HG03442 (cell line): ENCODE results near the gene ARHGAP8.
"Not testable (repeated sequence)": the region's sequence is repeated elsewhere in the genome, so short reads cannot be mapped to it uniquely, and the experiment has no call there.

Source experiments
- ATAC-seq: cut with Tn5 transposase; IDR thresholded peaks from one replicate; pipeline ENCODE4 v1.9.1; 2021; ENCODE audit warnings: mild to moderate bottlenecking, moderate library complexity; ENCODE audit not compliant: unreplicated experiment

ARHGAP8 gene

DNA sequence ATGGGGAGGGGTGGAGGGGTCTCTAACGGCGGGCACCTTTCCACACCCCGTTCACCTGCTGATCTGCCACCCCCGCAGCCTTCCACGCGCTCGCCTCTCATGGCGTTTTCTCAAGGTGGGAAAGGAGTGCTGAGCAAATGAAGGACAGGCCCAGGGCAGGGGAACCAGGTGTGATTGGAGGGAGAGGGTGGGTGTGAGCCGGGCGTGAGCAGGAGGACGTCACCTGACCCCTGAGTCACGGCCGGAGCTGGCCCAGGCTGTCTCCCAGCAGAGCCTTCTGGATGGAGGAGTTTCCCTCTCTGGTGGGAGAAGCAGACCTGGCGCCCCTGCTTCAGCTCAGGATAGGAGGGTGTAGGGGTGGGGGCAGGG lies 14.0 kb upstream of the ARHGAP8 start:
- ATAC-seq: no peak

DNA sequence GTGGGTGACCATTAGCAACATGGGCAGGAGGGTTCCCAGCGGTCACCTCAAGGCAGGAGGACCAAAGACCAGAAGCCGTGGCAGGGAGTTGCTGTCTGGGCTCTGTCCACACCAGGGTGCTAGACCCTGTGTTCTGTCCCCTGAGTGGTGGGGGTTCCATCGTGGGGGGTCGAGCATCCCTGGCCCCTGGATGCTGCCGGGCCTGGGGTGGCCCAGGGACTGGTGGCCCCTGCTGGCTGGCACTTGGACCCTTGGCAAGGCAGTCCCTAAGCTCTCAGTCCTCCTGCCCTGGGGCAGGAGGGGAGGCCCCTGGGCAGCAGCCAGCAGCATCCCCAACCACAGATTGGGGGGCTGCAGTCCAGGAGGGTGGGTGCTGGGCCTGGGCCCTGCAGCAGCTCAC lies 13.4 kb upstream of the ARHGAP8 start:
- no peak for ATAC-seq

DNA sequence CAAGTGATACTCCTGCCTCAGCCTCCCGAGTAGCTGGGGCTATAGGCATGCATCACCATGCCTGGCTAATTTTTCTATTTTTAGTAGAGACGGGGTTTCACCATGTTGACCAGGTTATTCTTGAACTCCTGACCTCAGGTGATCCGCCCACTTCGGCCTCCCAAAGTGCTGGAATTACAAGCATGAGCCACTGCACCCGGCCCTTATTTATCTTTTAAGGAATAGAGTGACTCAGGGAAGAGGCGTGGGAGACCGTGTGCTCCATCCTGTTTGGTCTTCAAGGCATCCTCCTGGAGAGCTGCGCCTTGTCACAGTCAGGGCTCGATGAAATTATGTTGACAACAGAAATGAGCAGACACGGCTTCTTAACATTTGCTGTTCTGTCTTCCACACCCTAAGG lies 12.7 kb upstream of the ARHGAP8 start:
- not testable (repeated sequence) for ATAC-seq

DNA sequence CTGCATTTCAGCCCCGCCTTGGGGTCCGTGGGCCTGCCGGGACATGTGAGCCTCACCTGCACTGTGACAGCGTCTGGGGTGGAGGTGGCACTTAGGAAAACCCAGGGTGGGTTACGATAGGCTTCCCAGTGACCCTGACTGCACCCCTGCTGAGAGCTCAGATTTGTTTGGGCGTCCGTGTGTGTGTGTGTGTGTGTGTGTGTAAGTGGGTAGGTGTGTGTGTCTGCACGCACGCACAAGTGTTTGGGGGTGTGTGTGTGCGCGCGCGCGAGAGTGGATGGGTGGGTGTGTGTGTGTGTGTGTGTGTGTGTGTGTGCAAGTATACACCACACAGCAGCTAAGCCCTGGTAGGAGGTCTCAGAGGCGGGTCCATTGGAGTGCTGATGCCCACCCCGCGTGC lies 12.1 kb upstream of the ARHGAP8 start:
- ATAC-seq: no peak

DNA sequence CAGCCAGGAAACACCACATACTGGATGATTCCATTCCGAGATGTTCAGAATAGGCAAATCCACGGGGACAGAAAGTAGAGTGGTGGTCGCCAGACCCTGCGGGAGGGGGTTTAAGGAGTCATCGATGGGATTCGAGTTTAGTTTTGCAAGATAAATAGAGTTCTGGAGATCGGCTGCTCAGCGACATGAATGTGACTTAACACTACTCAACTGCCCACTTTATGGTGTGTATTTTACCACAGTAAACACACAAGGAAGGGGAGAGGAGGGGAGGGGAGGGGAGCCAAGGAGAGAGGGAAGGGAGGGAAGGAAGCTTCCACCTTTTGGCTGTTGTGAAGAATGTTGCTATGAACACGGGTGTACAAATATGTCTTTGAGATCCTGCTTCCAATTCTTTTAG lies 10.4 kb upstream of the ARHGAP8 start:
- ATAC-seq: no peak

DNA sequence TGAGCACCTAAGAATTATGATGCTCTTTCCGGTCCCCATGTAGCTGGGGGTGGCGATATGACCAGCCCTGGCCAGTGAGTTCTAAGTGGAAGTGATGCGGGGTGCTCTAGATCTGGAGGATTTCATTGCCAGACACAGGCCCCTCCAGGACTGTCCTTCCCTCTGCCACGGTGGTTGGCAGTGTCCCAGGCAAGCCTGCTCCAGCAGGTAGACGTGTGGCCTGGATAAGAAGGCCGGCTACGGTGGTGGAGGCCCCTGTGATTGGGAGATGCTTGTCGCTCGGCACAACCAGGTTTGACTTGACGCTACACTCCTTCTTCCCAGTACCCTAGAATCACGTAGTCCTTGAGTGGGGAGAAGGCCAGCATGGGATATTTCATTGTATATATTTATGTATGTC lies 9.1 kb upstream of the ARHGAP8 start:
- no peak for ATAC-seq

DNA sequence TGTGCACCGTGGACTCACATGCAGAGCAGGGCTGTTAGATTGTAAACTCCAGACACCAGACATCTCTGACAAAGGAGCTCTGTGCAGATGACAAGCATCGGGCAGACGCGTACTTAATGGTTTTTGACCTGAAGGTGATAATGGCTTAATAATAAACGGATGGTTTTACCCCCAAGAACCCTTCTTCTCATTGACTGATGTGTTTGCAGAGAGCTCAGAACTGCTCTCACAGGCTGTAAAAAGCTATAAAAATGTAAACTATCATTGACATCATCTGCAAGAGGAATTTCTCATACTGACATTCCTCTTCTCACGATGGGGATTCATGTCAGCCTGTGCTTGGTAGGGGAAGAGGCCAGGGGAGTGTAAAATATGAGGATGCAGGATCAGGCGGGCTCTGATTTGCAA lies 8.6 kb upstream of the ARHGAP8 start:
- ATAC-seq: no peak

DNA sequence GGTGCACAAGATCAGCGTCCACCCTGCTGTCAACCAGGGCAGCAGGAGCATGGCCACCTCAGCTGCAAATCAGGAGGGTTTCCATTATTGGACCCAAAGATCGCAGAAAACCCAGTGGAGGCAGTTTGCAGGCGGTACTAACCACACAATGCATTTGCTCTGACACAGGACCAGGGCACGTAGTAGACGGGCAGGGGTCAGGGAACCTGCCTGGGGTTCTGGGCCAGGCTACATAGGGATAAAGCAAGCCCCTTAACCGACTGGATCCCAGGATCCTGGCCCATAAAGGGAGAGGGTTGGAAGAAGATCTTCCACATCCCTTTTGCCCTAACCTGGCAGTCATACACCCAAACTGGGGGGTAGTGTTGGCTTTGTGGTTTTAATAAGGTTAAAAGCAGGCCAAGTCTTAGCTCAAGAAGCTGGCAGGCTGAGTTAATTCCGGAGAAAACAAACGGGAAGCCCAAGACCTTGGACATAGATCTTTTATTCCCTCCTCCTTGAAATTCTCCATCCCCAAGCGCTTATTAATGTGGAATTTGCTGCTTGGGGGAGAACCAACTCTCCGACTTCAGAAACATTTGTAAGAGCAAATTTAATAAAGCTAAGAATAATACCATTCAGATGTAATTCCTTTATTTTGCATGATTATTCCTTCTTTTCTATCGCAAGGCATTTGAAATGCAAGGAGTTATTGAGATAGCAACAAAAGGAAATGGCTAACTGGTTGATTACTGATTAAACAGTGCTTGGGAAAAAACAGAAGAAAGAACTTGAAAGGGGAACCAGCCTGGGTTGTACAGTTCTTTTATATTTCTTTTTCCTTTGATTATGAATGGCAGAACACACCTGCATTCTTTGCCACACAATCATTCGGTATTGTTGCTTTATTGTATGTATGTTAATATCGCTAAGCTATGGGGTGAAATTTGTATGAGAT lies 6.3 kb upstream of the ARHGAP8 start:
- no peak for ATAC-seq

DNA sequence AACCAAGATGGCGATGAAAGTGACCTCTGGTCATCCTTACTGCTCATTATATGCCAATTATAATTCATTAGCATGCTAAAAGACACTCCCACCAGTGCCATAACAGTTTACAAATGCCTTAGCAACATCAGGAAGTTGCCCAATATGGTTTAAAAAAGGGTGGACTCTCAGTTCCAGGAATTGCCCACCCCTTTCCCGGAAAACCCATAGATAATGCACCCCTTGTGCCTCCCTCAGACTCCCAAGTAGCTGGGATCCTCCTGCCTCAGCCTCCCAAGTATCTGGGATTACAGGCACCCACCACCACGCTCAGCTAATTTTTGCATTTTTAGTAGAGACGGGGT lies 4.6 kb upstream of the ARHGAP8 start:
- ATAC-seq: not testable (repeated sequence)

DNA sequence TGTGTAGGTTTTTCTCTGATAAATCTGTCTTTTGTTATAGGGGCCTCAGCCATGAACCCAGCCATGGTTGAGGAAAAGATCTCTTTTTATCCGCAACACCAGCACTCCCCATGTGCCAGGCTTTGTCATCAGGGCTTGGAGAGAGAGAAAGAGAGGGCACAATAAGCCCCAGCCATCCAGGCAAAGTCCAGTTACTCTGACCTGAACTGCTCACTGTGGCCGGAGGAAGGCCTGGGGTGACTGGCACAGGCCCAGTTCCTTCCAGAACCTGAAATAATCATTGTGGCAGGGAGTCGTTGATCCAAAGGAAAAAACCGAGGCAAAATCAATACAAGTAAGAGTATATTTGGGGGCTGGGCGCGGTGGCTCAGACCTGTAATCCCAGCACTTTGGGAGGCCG lies 3.9 kb upstream of the ARHGAP8 start:
- no peak for ATAC-seq

DNA sequence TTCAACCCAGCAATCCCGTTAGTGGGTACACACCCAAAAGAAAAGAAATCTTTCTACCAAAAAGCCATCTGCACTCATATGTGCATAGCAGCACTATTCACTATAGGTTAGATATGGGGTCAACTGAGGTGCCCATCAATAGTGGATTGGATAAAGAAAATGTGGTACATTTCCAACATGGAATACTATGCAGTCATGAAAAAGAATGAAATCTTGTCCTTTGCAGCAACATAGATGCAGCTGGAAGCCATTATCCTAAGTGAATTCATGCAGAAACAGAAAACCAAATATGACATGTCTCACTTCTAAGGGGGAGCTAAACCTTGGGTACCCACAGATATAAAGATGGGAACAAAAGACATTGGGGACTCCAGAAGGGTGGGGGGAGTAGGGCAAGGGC lies 1.9 kb upstream of the ARHGAP8 start:
- no peak for ATAC-seq

DNA sequence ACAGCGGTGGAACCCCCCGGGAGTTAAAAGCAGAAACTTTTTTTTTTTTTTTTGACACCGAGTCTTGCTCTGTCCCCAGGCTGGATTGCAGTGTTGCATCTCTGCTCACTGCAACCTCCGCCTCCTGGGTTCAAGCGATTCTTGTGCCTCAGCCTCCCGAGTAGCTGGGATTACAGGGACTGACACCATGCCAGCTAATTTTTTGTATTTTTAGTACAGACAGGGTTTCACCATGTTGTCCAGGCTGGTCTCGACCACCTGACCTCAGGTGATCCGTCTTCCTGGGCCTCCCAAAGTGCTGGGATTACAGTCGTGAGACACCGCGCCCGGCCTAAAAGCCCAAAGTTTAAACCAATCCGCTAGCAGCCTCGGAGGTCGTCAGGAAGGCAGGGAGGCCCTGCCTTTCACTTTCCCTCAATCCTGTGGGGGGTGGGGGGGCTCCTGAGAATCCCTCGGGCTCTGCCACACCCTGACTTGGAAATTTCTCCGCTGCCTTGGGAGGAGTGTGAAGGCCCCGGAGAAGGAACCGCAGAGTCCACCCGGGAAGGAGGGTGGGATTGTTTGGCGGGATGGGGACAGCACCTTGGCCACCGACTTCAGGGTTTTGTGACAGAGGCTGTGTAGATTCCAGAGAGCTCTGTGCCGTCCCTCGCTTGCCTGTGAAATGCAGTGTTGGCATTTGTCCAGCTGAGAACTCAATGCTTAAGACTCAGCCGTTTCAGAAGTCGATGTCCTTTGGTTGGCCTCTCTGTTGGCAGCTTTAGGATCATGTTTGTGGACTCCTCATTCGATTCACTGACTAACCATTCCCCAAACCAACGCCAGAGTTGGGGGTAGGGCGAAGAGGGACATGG lies 1.0 kb downstream of the ARHGAP8 start:
- ATAC-seq: no peak

DNA sequence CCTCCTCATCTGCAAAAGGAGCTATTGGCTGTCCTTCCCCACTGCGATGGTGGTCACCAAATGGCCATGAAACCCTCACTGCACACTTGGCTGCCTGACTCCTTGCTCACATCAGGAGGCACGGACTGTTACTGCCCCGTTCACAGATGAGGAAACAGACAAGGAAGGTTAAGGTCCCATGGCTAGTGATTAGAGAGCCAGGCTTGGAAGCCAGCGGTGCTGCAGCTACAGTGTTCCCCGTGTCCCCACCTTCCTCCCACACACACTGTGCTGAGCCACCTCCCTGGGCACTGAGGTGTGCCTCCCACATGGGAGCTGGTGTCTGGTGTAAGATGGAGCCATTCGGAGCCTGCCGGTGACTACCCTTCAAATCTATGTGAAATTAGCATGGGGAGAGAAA lies 2.6 kb downstream of the ARHGAP8 start:
- no peak for ATAC-seq

DNA sequence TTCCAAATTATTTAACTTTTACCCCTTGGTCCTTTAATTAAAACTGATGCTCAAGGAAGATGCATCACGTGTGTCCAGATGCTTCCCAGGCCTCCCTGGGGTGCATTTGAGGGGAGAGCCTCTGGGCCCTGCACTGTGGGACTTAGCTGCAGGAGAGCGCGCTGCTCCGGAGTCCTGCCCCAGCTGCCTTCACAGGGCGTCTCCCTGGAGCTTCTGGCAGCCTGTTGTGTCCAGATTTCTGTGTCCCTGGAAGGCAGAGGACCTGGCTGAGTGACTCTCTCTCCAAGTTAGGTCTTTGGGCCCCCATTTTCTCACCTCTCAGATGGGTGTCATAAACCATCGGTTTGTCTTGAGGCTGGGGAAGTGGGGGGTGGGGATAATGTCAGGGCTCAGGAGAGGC lies 3.0 kb downstream of the ARHGAP8 start:
- no peak for ATAC-seq

DNA sequence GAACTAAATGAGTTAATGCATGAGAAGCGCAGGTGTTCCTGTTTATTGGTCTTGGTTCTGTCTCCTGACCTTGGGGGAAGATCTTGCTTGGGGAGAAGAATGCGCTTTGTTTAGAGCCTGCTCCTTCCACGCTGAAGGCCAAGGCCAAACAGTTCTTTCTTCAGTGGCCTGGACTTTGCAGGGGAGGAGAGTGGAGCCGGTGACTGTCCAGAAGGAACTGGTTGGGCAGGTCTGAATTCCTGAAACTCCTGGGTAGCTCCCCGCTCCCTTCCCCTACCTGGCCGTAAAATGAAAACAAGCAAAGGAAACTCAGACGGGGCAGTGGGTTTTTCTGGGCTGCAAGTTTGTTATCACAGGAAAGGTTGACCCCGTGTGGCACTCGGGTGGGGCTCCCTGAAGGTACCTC lies 3.6 kb downstream of the ARHGAP8 start:
- ATAC-seq: no peak

DNA sequence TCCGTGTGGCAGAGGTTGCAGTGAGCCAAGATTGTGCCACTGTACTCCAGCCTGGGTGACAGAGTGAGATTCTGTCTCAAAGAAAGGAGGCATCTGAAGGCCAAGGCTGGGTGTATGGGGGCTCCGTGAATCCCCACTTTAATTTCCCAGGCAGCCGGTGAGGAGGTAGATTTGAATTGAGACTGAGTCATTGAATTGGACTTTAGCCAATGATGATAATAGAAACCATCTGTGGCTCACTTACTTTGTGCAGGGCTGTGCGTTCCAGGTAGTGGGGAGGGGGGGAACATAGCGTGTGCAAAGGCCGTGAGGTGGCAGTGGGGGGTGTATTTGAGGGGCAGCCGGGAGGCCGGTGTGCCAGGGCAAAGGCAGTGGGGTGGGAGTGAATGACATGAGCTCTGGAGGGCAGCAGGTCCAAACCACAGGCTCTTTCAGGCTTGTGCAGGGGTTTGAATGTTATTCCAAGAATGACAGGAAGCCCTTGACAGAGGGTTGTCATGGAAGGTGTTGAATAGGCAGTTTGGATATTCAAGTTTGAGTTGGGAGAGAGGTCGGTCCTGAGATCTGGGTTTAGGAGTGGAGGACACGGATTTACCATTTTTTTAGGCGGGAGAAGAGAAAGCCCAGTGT lies 6.1 kb downstream of the ARHGAP8 start:
- no peak for ATAC-seq

DNA sequence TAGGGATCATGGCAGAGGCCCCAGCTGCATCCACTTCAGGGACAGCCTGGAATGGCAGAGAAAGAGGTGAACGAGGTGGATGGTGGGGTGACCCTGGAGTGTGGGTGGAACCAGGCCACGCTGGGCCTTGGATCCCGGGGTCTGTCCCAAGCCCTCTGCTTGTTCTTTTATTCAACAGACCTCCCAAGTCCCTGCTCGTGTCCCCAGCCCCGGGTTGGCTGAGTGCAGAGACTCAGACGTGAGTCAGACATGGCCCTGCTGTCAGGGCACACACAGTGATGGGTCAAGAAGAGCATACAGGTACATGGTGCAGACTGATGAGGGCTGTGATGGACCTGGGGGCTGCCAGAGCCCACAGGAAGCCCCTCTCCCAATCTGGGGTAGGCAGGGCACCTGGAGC lies 6.6 kb downstream of the ARHGAP8 start:
- ATAC-seq: no peak

DNA sequence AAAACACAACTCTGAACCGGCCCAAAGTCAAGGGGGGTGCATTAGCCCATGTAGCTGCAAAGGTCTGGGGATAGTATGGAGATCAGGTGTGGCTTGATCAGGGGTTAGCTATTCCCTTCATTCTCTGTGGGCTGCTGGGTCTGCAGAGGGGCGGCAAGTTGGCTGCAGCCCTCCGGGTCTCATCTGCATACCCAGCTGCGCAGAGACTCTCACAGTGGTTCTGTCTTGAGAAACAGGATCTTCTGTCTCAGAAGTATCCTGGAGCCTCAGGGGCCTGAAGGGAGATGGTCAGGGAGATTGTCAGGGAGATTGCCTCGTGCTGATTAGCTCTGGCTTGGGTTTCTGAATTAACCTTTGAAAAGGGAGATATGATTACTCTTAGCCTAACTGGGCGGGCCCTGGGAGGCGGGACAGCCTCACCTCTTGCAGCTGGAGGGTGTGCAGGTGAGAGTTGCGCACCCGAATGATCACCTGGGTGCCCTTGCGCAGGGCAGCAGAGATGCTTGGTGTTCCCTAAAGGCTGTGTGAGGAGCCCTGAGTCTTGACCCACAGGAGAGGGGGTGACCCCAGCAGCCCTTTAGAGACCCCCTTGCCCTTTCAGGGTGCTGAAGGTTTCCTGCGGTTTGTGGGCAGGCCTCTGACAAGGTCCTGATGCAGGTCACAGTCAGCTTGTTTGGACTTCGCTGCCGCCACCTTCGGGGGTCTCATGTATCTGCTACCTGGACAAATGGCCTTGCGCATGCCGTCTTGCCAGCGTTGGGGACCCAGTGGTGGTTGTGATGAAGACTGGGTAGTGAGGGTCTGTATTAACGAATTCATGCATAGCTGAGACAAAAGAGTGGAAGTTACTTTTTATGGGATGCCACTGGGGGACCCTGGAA lies 7.3 kb downstream of the ARHGAP8 start:
- ATAC-seq: no peak

DNA sequence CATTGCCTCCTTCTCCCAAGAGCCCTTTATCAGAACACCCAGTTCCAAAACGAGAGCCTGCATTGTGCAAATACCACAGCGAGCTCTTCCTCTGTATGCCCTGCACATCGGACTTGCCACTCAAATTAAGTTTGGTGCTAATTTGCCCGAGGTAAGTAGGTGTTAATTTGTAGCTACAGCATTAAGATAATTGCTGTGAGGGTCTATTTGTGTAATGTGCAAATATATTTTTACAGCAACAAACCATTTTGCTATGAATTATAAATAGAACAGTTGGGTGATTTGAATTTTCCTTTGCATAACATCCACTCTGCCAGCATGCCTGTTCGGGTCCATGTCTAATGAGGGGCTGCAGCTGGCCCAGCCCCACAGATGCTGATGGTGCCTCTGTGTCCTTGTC lies 8.1 kb downstream of the ARHGAP8 start:
- ATAC-seq: no peak

DNA sequence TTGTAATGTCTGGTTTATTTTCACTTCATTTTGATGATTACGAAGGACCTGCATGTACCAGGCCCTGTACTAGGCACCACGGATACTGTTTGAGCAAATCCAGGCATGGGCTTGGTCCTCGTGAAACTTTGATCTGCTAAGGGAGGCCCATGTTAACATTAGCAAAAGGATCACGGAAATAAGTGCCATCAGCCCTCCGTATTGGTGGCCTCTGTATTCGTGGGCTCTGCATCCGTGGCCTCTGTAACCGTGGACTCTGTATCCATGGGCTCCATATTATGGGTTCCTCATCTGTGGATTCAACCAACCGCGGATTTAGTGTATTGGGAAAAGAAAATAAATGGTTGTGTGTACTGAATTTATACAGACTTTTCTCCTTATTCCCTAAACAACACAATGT lies 8.7 kb downstream of the ARHGAP8 start:
- ATAC-seq: no peak

DNA sequence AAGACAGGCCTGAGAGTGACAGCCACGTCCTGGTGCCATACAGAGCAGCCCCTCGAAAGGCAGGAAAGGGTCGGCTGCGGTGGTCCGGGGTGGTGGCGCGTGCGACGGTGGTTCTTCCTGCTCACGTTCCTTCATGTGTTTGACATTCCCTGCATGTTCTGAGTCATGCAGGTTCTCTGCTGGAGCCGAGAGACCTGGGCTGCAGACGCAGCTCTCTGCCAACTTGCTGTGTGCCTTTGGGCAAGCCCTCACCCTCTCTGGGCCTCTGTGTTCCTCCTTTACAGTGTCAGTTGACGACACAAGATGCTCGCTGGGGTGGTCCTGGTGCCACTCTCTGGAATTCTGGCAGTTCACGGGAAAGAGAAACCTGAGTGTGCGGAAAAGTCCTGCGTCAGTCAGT lies 12.0 kb downstream of the ARHGAP8 start:
- no peak for ATAC-seq
